ENCODE data around the gene RNASEH2A.

The RNASEH2A gene

GRCh38 chr19:12774588-12775555 is 31.5 kb upstream of the RNASEH2A start, which contains the start of gene HOOK2:
Gene HOOK2, minus strand, starts transcription at chr19:12775552. Its CDS starts 103 bp downstream, at chr19:12775449.
- peak within 1 kb of the TSS; percentile 15 for H2AFZ ChIP-seq (ENCODE audit: low read depth, low read length)
- no peaks in the 10 kb centered on the region for H3K9me3 ChIP-seq (ENCODE audit: low read length)
- no peaks in the 10 kb centered on the region for H3K36me3 ChIP-seq (ENCODE audit: insufficient read depth, low read length)
- peaks cover 28% of the 10 kb centered on the region for H3K4me1 ChIP-seq (ENCODE audit: insufficient read depth, low read length)
- peak within 1 kb of the TSS; percentile 60 for H3K4me3 ChIP-seq (ENCODE audit: low read length)
- no peaks in the 10 kb centered on the region for H3K27me3 ChIP-seq (ENCODE audit: insufficient read depth, low read length)

- no peaks in the 10 kb centered on the region for H3K9me3 ChIP-seq (ENCODE audit: low read length)
- H3K4me3 ChIP-seq (ENCODE audit: low read length) = peak overlapping the region; percentile 50
- H3K4me1 ChIP-seq (ENCODE audit: insufficient read depth, low read length) = peaks cover 33% of the 10 kb centered on the region
- H2AFZ ChIP-seq (ENCODE audit: low read depth, low read length) = peak overlapping the region; percentile 42
- H3K36me3 ChIP-seq (ENCODE audit: insufficient read depth, low read length) = no peaks in the 10 kb centered on the region
- no peaks in the 10 kb centered on the region for H3K27me3 ChIP-seq (ENCODE audit: insufficient read depth, low read length)
Observed at GRCh38 chr19:12777217-12778016, 29.0 kb upstream of the RNASEH2A start.

GRCh38 chr19:12778017-12778904 is 28.1 kb upstream of the RNASEH2A start:
- Histone ChIP-seq H3K9me3 (ENCODE audit: low read length) (no peaks in the 10 kb centered on the region), H3K4me1 (ENCODE audit: insufficient read depth, low read length) (peaks cover 40% of the 10 kb centered on the region), H3K4me3 (ENCODE audit: low read length) (peak overlapping the region; percentile 50), H2AFZ (ENCODE audit: low read depth, low read length) (peak overlapping the region; percentile 42), H3K27me3 (ENCODE audit: insufficient read depth, low read length) (no peaks in the 10 kb centered on the region), H3K36me3 (ENCODE audit: insufficient read depth, low read length) (no peaks in the 10 kb centered on the region)

GRCh38 chr19:12778905-12779161 is 27.6 kb upstream of the RNASEH2A start:
- Histone ChIP-seq H3K36me3 (ENCODE audit: insufficient read depth, low read length) (no peaks in the 10 kb centered on the region), H3K4me1 (ENCODE audit: insufficient read depth, low read length) (peaks cover 46% of the 10 kb centered on the region), H3K4me3 (ENCODE audit: low read length) (peak overlapping the region; percentile 50), H3K9me3 (ENCODE audit: low read length) (no peaks in the 10 kb centered on the region), H2AFZ (ENCODE audit: low read depth, low read length) (no peak overlapping the region), H3K27me3 (ENCODE audit: insufficient read depth, low read length) (no peaks in the 10 kb centered on the region)

GRCh38 chr19:12779162-12779993 is 27.0 kb upstream of the RNASEH2A start:
- Histone ChIP-seq H3K4me1 (ENCODE audit: insufficient read depth, low read length) (peaks cover 51% of the 10 kb centered on the region), H3K4me3 (ENCODE audit: low read length) (no peak overlapping the region), H3K36me3 (ENCODE audit: insufficient read depth, low read length) (no peaks in the 10 kb centered on the region), H3K27me3 (ENCODE audit: insufficient read depth, low read length) (no peaks in the 10 kb centered on the region), H3K9me3 (ENCODE audit: low read length) (no peaks in the 10 kb centered on the region), H2AFZ (ENCODE audit: low read depth, low read length) (no peak overlapping the region)

DNA sequence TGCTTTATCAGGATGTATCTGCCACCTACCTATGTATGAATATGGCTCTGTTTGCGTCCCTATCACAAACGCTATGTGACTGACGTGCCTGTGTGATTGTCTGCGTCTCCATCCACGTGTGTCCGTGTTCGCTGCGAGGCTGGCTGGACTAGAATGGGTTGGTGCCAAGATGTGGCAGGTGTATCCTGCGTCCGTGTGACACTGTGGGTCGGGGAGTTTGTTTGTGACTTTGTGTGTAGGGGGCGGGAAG is 24.3 kb upstream of the RNASEH2A start:
- Histone ChIP-seq H3K36me3 (ENCODE audit: insufficient read depth, low read length) (no peaks in the 10 kb centered on the region), H3K4me3 (ENCODE audit: low read length) (no peak overlapping the region), H3K4me1 (ENCODE audit: insufficient read depth, low read length) (peaks cover 65% of the 10 kb centered on the region)

DNA sequence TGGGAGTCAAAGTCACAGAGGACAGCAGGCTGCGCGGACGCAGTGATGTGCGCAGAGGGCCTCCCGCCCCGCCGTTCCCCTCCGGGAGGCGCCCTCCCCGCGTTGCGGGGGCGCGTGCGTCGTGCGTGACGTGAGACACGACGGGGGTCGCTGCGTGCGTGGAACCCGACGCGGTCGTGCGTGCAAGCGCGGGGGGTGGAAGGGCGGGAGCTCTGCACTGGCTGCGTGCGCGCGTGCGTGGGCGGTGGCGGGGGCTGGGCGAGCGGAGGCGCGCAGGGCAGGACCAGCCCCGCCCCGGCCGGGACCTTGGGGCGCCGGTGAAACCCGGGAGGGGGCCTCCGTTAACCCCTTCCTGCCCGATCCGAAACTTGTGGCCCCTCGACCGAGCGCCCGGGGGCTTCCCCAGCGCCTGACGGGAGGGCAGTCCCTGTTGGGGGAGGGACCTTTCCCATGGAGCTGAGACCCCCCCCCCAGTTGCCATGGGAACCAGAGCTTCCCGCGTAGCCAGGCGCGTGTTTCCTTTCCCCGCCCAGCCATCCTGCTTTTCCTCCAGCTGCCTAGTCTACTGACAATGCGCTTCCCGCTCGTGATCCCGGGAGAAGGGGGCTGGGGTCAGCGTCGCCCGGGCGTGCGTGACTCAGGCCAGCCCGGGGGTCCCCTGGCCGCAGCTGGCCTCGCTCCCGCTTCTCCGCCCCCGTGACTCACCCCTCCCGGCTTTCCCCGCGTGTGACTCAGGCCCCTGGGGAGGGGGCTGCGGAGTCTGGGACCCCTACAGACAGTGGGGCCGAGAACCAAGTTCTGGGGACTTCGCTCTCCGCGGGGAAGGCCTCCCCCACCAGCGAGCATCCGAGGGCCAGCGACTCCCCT is 23.7 kb upstream of the RNASEH2A start:
- H3K27me3 ChIP-seq (ENCODE audit: insufficient read depth, low read length) = no peaks in the 10 kb centered on the region

More for the DNA sequence above, 24.3 kb upstream of the RNASEH2A start:
- no peaks in the 10 kb centered on the region for H3K9me3 ChIP-seq (ENCODE audit: low read length)
- H3K27me3 ChIP-seq (ENCODE audit: insufficient read depth, low read length) = no peaks in the 10 kb centered on the region
- peak overlapping the region; percentile 31 for H2AFZ ChIP-seq (ENCODE audit: low read depth, low read length)

GRCh38 chr19:12783291-12783848 is 23.0 kb upstream of the RNASEH2A start:
- Histone ChIP-seq H3K36me3 (ENCODE audit: insufficient read depth, low read length) (no peaks in the 10 kb centered on the region), H3K4me3 (ENCODE audit: low read length) (no peak overlapping the region), H3K27me3 (ENCODE audit: insufficient read depth, low read length) (no peaks in the 10 kb centered on the region), H3K4me1 (ENCODE audit: insufficient read depth, low read length) (peaks cover 58% of the 10 kb centered on the region), H3K9me3 (ENCODE audit: low read length) (no peaks in the 10 kb centered on the region), H2AFZ (ENCODE audit: low read depth, low read length) (no peak overlapping the region)

More for the DNA sequence above, 23.7 kb upstream of the RNASEH2A start:
- Histone ChIP-seq H3K9me3 (ENCODE audit: low read length) (no peaks in the 10 kb centered on the region), H3K36me3 (ENCODE audit: insufficient read depth, low read length) (no peaks in the 10 kb centered on the region), H3K4me1 (ENCODE audit: insufficient read depth, low read length) (peaks cover 61% of the 10 kb centered on the region), H2AFZ (ENCODE audit: low read depth, low read length) (peak overlapping the region; percentile 31), H3K4me3 (ENCODE audit: low read length) (peak overlapping the region; percentile 44)

GRCh38 chr19:12783849-12784393 is 22.5 kb upstream of the RNASEH2A start:
- H3K4me3 ChIP-seq (ENCODE audit: low read length) = no peak overlapping the region
- no peaks in the 10 kb centered on the region for H3K9me3 ChIP-seq (ENCODE audit: low read length)
- H3K36me3 ChIP-seq (ENCODE audit: insufficient read depth, low read length) = no peaks in the 10 kb centered on the region
- no peaks in the 10 kb centered on the region for H3K27me3 ChIP-seq (ENCODE audit: insufficient read depth, low read length)
- H2AFZ ChIP-seq (ENCODE audit: low read depth, low read length) = no peak overlapping the region
- H3K4me1 ChIP-seq (ENCODE audit: insufficient read depth, low read length) = peaks cover 58% of the 10 kb centered on the region

DNA sequence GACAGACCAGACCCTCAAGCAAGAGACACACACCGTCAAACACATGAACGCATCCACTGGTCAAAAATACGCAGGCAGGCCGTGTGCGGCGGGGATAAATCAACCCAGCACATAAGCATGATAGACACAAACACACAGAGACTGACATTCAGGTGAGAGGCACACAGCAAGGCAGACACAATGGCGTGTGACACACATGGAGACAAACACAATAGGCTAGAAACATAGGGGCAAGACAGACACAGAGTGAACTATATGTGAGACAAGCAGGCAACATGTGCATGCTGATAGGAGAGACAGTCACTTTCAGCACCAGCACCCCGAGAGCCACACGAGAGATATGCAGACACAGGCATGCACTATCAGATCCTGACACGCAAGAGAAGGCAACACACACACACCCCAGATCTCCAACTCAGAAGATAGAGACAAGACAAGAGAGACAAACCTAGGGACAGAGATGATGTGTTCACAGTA is 22.0 kb upstream of the RNASEH2A start:
- Histone ChIP-seq H3K4me1 (ENCODE audit: insufficient read depth, low read length) (peaks cover 58% of the 10 kb centered on the region), H3K36me3 (ENCODE audit: insufficient read depth, low read length) (no peaks in the 10 kb centered on the region), H3K4me3 (ENCODE audit: low read length) (no peak overlapping the region), H3K9me3 (ENCODE audit: low read length) (no peaks in the 10 kb centered on the region), H3K27me3 (ENCODE audit: insufficient read depth, low read length) (no peaks in the 10 kb centered on the region), H2AFZ (ENCODE audit: low read depth, low read length) (no peak overlapping the region)

DNA sequence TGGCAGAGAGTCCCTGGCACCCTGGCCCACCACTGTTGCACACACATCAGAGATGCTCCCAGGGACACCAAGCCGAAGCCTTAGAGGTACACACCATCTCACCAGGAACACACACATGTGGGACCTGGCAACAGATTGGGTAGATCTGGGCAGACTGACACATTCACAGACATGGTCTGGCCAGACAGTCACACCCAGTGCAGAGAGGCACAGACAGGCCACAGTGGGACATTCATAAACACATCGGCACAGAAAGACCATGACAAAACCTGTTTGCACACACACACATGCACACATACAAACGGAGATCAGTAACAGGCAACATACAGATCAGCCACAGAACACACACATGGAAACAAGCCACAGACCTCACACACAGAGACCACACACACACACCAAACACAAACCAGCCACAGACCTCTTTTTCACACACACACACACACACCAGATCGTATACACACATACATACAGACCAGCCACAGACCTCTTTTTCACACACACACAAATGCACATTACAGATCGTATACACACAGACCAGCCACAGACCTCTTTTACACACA is 21.4 kb upstream of the RNASEH2A start:
- Histone ChIP-seq H3K27me3 (ENCODE audit: insufficient read depth, low read length) (no peaks in the 10 kb centered on the region), H3K36me3 (ENCODE audit: insufficient read depth, low read length) (no peaks in the 10 kb centered on the region), H3K4me3 (ENCODE audit: low read length) (no peak overlapping the region), H3K4me1 (ENCODE audit: insufficient read depth, low read length) (peaks cover 57% of the 10 kb centered on the region), H3K9me3 (ENCODE audit: low read length) (no peaks in the 10 kb centered on the region), H2AFZ (ENCODE audit: low read depth, low read length) (no peak overlapping the region)

Data from neuron (in vitro differentiated cells).